B cell (primary cell): ENCODE measurements around the gene DDX21.

ENCODE experiments used
- CTCF ChIP-seq: fragments of 200-600 bp; IDR thresholded peaks from one replicate; pipeline ENCODE4 v1.8.0; 2022; ENCODE audit warnings: antibody characterized with exemption, mild to moderate bottlenecking
- EZH2 ChIP-seq: IDR thresholded peaks from 2 replicates; pipeline ENCODE4 v1.6.1; 2012; ENCODE audit warnings: borderline replicate concordance, low read depth, mild to moderate bottlenecking, moderate library complexity, low read length; ENCODE audit not compliant: insufficient read depth, poor library complexity, severe bottlenecking

- no peak for TF ChIP-seq EZH2
- TF ChIP-seq CTCF: no peak
These were observed 7.2 kb downstream of the DDX21 start for GRCh38 chr10:68963151-68963550.
